HG03025 (cell line): ENCODE results near the gene MAP3K3.
A peak's percentile ranks its signal among the peaks of the same experiment; 100 is the strongest.

Experiments
- ATAC-seq: cut with Tn5 transposase; IDR thresholded peaks from one replicate; pipeline ENCODE4 v1.9.1; 2021; ENCODE audit warnings: mild to moderate bottlenecking, moderate library complexity; ENCODE audit not compliant: unreplicated experiment, low FRiP score

Gene MAP3K3

GRCh38 chr17:63621684-63622573 is at the start of gene MAP3K3:
Gene MAP3K3, plus strand, starts transcription at chr17:63622417. Its CDS starts 343 bp downstream, at chr17:63622760.
- ATAC-seq = peak; percentile 88

GRCh38 chr17:63573634-63574033 is 48.6 kb upstream of the MAP3K3 start:
- ATAC-seq = no peak

GRCh38 chr17:63578027-63578768 is 44.0 kb upstream of the MAP3K3 start:
- no peak for ATAC-seq

GRCh38 chr17:63578769-63579111 is 43.5 kb upstream of the MAP3K3 start:
- no peak for ATAC-seq

GRCh38 chr17:63579633-63580032 is 42.6 kb upstream of the MAP3K3 start:
- ATAC-seq = no peak

- ATAC-seq = no peak
Observed at GRCh38 chr17:63587770-63588169, 34.4 kb upstream of the MAP3K3 start.

- no peak for ATAC-seq
Observed at GRCh38 chr17:63588797-63589196, 33.4 kb upstream of the MAP3K3 start.

- ATAC-seq = no peak
Observed at GRCh38 chr17:63589646-63590045, 32.6 kb upstream of the MAP3K3 start.

GRCh38 chr17:63592797-63593196 is 29.4 kb upstream of the MAP3K3 start:
- no peak for ATAC-seq

- no peak for ATAC-seq
Observed at GRCh38 chr17:63595132-63595531, 27.1 kb upstream of the MAP3K3 start.

GRCh38 chr17:63596856-63597586 is 25.2 kb upstream of the MAP3K3 start:
- ATAC-seq = no peak

- no peak for ATAC-seq
Observed at GRCh38 chr17:63598281-63598680, 23.9 kb upstream of the MAP3K3 start.

GRCh38 chr17:63600569-63601438 is 21.4 kb upstream of the MAP3K3 start, which contains the start of gene TACO1:
Gene TACO1, plus strand, starts transcription at chr17:63600895. Its CDS starts 189 bp downstream, at chr17:63601084.
- peak; percentile 86 for ATAC-seq

- no peak for ATAC-seq
Observed at GRCh38 chr17:63601439-63602371, 20.5 kb upstream of the MAP3K3 start.

GRCh38 chr17:63609816-63610573 is 12.2 kb upstream of the MAP3K3 start:
- ATAC-seq = no peak

- ATAC-seq = no peak
Observed at GRCh38 chr17:63610854-63611253, 11.4 kb upstream of the MAP3K3 start.

GRCh38 chr17:63611354-63611753 is 10.9 kb upstream of the MAP3K3 start:
- ATAC-seq = no peak

- ATAC-seq = no peak
Observed at GRCh38 chr17:63613663-63614062, 8.6 kb upstream of the MAP3K3 start.
